HepG2 (cell line): ENCODE data around the gene WIZ. TPM values are rescaled to one million over a fixed set of nuclear protein-coding genes. Genes with fewer than 3 reads are reported as not detected.

ENCODE experiments used
- HNRNPUL1 ChIP-seq: fragments of 200-400 bp; formaldehyde crosslinking; IDR thresholded peaks from 2 replicates; pipeline ENCODE4 v1.6.1; 2017; ENCODE audit warnings: low read depth, mild to moderate bottlenecking, low read length, moderate library complexity
- MIXL1 ChIP-seq: IDR thresholded peaks from 2 replicates; pipeline ENCODE4 v1.6.1; 2016
- RBFOX2 ChIP-seq: fragments of 200-400 bp; formaldehyde crosslinking; IDR thresholded peaks from 2 replicates; pipeline ENCODE4 v1.6.1; 2017; ENCODE audit warnings: low read depth, mild to moderate bottlenecking, low read length
- RBM39 ChIP-seq: fragments of 200-400 bp; formaldehyde crosslinking; IDR thresholded peaks from one replicate; pipeline ENCODE4 v1.6.1; 2018; ENCODE audit warnings: antibody characterized with exemption, mild to moderate bottlenecking, low read depth, low read length; ENCODE audit not compliant: poor library complexity, severe bottlenecking
- STAG1 ChIP-seq: sonication (generic); formaldehyde crosslinking; IDR thresholded peaks from 2 replicates; pipeline ENCODE4 v1.4.0; 2020; ENCODE audit warnings: missing genetic modification reagents
- TMF1 ChIP-seq: sonication (generic); formaldehyde crosslinking; IDR thresholded peaks from 2 replicates; pipeline ENCODE4 v1.8.1; 2022; ENCODE audit warnings: low read depth, missing genetic modification reagents
- TOE1 ChIP-seq: sonication (generic); formaldehyde crosslinking; IDR thresholded peaks from 2 replicates; pipeline ENCODE4 v1.4.0; 2020; ENCODE audit warnings: mild to moderate bottlenecking, missing genetic modification reagents
- TP53 ChIP-seq: sonication (generic); formaldehyde crosslinking; conservative IDR thresholded peaks from 2 replicates; pipeline ENCODE4 v1.4.0; 2020; ENCODE audit warnings: missing genetic modification reagents
- ZBTB42 ChIP-seq: sonication (generic); formaldehyde crosslinking; IDR thresholded peaks from 2 replicates; pipeline ENCODE4 v1.5.0; 2020; ENCODE audit warnings: mild to moderate bottlenecking, missing genetic modification reagents
- ZBTB7A ChIP-seq: sonication (generic); formaldehyde crosslinking; IDR thresholded peaks from 2 replicates; pipeline ENCODE4 v1.8.0; 2022; ENCODE audit warnings: mild to moderate bottlenecking, missing genetic modification reagents
- ZNF136 ChIP-seq: sonication (generic); formaldehyde crosslinking; IDR thresholded peaks from 2 replicates; pipeline ENCODE4 v1.8.1; 2022; ENCODE audit warnings: low read depth, mild to moderate bottlenecking, moderate library complexity, missing genetic modification reagents
- ZNF292 ChIP-seq: sonication (generic); formaldehyde crosslinking; IDR thresholded peaks from 2 replicates; pipeline ENCODE4 v1.8.1; 2022; ENCODE audit warnings: mild to moderate bottlenecking, low read depth, missing genetic modification reagents, borderline replicate concordance
- ZNF629 ChIP-seq: sonication (generic); formaldehyde crosslinking; conservative IDR thresholded peaks from 2 replicates; pipeline ENCODE4 v1.5.0; 2020; ENCODE audit warnings: missing genetic modification reagents
- ZNF75D ChIP-seq: sonication (generic); formaldehyde crosslinking; IDR thresholded peaks from 2 replicates; pipeline ENCODE4 v1.8.1; 2023; ENCODE audit warnings: missing genetic modification reagents, mild to moderate bottlenecking, borderline replicate concordance
- ZSCAN21 ChIP-seq: sonication (generic); formaldehyde crosslinking; IDR thresholded peaks from 2 replicates; pipeline ENCODE4 v1.8.0; 2022; ENCODE audit warnings: mild to moderate bottlenecking, missing genetic modification reagents, moderate library complexity, borderline replicate concordance
- polyA plus RNA-seq, 8 experiments: library from polyadenylated mRNA; depleted of rRNA in 3 of 8; stranded (reverse) in 7 of 8; unstranded in 1 of 8; fragments of >200 nt; fragmentation: Illumina TruSeq in 4 of 8; extraction: Trizol in 4 of 8; gene quantifications; 2 replicates each; pipeline versions ENCODE4 v1.2.1 to v1.2.3, GENCODE V29; 2011 to 2016; ENCODE audit warnings: low read depth in 4 of 8, missing spikeins in 1 of 8, mixed read lengths in 1 of 8; ENCODE audit not compliant: insufficient read depth in 1 of 8
- total RNA-seq, 5 experiments: library from RNA; depleted of rRNA; stranded (reverse); fragments of >200 nt; fragmentation: Illumina TruSeq; extraction: Trizol; gene quantifications; 2 replicates each; pipeline ENCODE4 v1.2.3, GENCODE V29; 2016; ENCODE audit warnings: low read depth in 1 of 5
- TF ChIP-seq, protein P1 (sequence below): sonication (generic); formaldehyde crosslinking; IDR thresholded peaks from 2 replicates; pipeline ENCODE4 v1.5.0; 2020; ENCODE audit warnings: mild to moderate bottlenecking, missing genetic modification reagents, borderline replicate concordance
- TF ChIP-seq, protein P2 (sequence below): fragments of 450-650 bp; IDR thresholded peaks from 2 replicates; pipeline ENCODE4 v1.6.1; 2017
- TF ChIP-seq, protein P3 (sequence below): sonication (generic); formaldehyde crosslinking; IDR thresholded peaks from 2 replicates; pipeline ENCODE4 v1.4.0; 2020; ENCODE audit warnings: missing genetic modification reagents
- TF ChIP-seq, protein P4 (sequence below): sonication (generic); formaldehyde crosslinking; IDR thresholded peaks from 2 replicates; pipeline ENCODE4 v1.5.0; 2020; ENCODE audit warnings: missing genetic modification reagents

WIZ gene
- total and polyA plus RNA-seq, 2 of the 13 experiments (the other 11 are each of a cell fraction or from before 2014, with no cell fraction given) = 4.7 to 4.8 TPM

DNA sequence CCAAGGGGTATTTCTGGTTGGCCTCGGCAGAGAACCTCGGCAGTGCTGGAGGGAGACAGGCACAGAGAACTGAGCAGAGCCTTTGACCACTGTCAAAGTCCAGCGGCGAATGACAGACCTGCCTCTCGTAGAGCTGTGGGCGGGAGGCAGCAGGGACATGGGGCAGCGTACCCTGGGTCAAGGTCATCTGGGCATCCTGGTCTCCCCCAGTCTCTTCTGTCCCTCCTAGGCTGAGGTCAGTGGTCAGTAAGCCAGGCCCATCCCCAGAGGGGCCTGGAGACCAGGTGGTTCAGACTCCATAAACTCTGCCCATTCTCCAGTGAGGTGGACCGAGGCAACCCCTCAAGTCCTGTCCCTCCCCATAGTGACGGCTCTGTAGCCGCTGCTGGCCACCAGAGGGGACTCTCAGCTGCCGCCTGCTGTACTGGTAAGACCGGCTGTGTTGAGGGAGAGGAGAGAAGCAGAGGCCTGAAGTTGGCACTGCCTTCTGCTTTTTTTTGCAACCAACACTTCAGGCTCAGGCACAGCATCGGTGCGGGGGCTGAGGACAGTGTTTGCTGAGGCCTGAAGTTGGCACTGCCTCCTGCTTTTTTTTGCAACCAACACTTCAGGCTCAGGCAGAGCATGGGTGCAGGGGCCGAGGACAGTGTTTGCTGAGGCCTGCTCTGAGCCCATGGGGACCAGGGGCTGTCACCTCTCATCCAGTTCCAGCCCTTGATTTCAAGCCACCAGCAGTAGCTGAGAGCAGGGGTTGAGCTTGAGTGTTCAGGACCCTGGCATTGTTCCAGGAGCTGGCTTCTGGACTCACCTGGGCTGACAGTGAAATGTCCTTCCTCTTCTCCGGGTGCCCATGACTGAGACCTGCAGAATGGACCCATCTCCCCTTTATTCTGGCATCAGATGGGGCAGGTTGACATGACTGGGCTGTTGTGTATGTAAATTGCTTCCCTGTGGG, 29.9 kb upstream of the WIZ start, which contains the start of gene PGLYRP2 (continued):
- TF ChIP-seq, protein P1, sequence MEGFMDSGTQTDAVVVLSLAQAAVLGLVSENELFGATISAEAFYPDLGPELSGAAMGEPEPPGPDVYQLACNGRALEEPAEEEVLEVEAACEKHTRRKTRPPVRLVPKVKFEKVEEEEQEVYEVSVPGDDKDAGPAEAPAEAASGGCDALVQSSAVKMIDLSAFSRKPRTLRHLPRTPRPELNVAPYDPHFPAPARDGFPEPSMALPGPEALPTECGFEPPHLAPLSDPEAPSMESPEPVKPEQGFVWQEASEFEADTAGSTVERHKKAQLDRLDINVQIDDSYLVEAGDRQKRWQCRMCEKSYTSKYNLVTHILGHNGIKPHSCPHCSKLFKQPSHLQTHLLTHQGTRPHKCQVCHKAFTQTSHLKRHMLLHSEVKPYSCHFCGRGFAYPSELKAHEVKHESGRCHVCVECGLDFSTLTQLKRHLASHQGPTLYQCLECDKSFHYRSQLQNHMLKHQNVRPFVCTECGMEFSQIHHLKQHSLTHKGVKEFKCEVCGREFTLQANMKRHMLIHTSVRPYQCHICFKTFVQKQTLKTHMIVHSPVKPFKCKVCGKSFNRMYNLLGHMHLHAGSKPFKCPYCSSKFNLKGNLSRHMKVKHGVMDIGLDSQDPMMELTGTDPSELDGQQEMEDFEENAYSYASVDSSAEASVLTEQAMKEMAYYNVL (CRISPR knock-in tag) = peak; percentile 65; the same call in 1 of the 2 replicates
- no peak for TF ChIP-seq ZNF136 (CRISPR knock-in tag)
- no peak for TF ChIP-seq RBFOX2
- no peak for TF ChIP-seq TOE1 (CRISPR knock-in tag)
- TF ChIP-seq MIXL1 = no peak
- TF ChIP-seq TMF1 (CRISPR knock-in tag) = no peak
- 0 out of 2 replicates have a peak, but pooled peaks have one; percentile 65 for TF ChIP-seq ZBTB7A (CRISPR knock-in tag)
- peak; percentile 99 for TF ChIP-seq ZNF629 (CRISPR knock-in tag)
- TF ChIP-seq, protein P2, sequence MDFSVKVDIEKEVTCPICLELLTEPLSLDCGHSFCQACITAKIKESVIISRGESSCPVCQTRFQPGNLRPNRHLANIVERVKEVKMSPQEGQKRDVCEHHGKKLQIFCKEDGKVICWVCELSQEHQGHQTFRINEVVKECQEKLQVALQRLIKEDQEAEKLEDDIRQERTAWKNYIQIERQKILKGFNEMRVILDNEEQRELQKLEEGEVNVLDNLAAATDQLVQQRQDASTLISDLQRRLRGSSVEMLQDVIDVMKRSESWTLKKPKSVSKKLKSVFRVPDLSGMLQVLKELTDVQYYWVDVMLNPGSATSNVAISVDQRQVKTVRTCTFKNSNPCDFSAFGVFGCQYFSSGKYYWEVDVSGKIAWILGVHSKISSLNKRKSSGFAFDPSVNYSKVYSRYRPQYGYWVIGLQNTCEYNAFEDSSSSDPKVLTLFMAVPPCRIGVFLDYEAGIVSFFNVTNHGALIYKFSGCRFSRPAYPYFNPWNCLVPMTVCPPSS = no peak
- TF ChIP-seq RBM39 = no peak
- TF ChIP-seq ZNF292 (CRISPR knock-in tag) = peak; percentile 92
- peak; percentile 30; the same call in 1 of the 2 replicates for TF ChIP-seq ZSCAN21
- TF ChIP-seq HNRNPUL1 = no peak
- TF ChIP-seq TP53 (CRISPR knock-in tag) = no peak
- TF ChIP-seq, protein P3, sequence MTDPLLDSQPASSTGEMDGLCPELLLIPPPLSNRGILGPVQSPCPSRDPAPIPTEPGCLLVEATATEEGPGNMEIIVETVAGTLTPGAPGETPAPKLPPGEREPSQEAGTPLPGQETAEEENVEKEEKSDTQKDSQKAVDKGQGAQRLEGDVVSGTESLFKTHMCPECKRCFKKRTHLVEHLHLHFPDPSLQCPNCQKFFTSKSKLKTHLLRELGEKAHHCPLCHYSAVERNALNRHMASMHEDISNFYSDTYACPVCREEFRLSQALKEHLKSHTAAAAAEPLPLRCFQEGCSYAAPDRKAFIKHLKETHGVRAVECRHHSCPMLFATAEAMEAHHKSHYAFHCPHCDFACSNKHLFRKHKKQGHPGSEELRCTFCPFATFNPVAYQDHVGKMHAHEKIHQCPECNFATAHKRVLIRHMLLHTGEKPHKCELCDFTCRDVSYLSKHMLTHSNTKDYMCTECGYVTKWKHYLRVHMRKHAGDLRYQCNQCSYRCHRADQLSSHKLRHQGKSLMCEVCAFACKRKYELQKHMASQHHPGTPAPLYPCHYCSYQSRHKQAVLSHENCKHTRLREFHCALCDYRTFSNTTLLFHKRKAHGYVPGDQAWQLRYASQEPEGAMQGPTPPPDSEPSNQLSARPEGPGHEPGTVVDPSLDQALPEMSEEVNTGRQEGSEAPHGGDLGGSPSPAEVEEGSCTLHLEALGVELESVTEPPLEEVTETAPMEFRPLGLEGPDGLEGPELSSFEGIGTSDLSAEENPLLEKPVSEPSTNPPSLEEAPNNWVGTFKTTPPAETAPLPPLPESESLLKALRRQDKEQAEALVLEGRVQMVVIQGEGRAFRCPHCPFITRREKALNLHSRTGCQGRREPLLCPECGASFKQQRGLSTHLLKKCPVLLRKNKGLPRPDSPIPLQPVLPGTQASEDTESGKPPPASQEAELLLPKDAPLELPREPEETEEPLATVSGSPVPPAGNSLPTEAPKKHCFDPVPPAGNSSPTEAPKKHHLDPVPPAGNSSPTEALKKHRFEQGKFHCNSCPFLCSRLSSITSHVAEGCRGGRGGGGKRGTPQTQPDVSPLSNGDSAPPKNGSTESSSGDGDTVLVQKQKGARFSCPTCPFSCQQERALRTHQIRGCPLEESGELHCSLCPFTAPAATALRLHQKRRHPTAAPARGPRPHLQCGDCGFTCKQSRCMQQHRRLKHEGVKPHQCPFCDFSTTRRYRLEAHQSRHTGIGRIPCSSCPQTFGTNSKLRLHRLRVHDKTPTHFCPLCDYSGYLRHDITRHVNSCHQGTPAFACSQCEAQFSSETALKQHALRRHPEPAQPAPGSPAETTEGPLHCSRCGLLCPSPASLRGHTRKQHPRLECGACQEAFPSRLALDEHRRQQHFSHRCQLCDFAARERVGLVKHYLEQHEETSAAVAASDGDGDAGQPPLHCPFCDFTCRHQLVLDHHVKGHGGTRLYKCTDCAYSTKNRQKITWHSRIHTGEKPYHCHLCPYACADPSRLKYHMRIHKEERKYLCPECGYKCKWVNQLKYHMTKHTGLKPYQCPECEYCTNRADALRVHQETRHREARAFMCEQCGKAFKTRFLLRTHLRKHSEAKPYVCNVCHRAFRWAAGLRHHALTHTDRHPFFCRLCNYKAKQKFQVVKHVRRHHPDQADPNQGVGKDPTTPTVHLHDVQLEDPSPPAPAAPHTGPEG (CRISPR knock-in tag) = no peak
- no peak for TF ChIP-seq ZNF75D
- TF ChIP-seq STAG1 = peak; percentile 47
- no peak for TF ChIP-seq ZBTB42
- TF ChIP-seq, protein P4, sequence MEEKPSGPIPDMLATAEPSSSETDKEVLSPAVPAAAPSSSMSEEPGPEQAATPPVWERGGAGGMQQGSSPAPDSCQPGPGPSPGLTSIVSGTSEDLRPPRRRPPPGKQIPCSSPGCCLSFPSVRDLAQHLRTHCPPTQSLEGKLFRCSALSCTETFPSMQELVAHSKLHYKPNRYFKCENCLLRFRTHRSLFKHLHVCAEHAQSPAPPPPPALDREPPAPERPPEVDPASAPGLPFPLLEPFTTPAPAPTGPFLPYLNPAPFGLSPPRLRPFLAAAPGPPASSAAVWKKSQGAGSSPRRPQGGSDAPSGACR = no peak
